DND-41 (cell line): ENCODE data around the gene SLC25A26.

Experiments
- ATAC-seq: fragments of 200-7000 bp; cut with Tn5 transposase; 3 replicates; pipeline ENCODE4 v1.9.1; 2021; ENCODE audit warnings: low read depth; ENCODE audit not compliant: insufficient read depth
- DNase-seq: peaks from one replicate; pipeline ENCODE4 v3.0.0-alpha.2; 2020
- H2AFZ ChIP-seq: 2 replicates; pipeline ENCODE4 v1.6.0; 2012; ENCODE audit warnings: low read depth, low read length
- H3K27ac ChIP-seq: 2 replicates; pipeline ENCODE4 v1.5.1; 2012; ENCODE audit warnings: low read length, inconsistent platforms
- H3K27me3 ChIP-seq: fragments of 200-600 bp; sonication (generic); 2 replicates; pipeline ENCODE4 v1.6.0; 2012; ENCODE audit warnings: low read length, mild to moderate bottlenecking, inconsistent platforms; ENCODE audit not compliant: insufficient read depth, poor library complexity
- H3K36me3 ChIP-seq: 2 replicates; pipeline ENCODE4 v1.5.1; 2012; ENCODE audit warnings: low read length, inconsistent platforms; ENCODE audit not compliant: insufficient read depth
- H3K4me1 ChIP-seq: 2 replicates; pipeline ENCODE4 v1.5.1; 2012; ENCODE audit warnings: mild to moderate bottlenecking, low read length; ENCODE audit not compliant: insufficient read depth
- H3K4me2 ChIP-seq: 2 replicates; pipeline ENCODE4 v1.6.0; 2012; ENCODE audit warnings: mild to moderate bottlenecking, moderate library complexity, low read length, inconsistent platforms; ENCODE audit not compliant: insufficient read depth
- H3K4me3 ChIP-seq, 2 experiments: fragments of 200-600 bp in 1 of 2; shearing (Covaris generic) in 1 of 2; 2 replicates each; pipeline ENCODE4 v1.5.1; 2012 to 2016; ENCODE audit warnings: inconsistent platforms in 2 of 2, low read length in 2 of 2, mild to moderate bottlenecking in 2 of 2, low read depth in 1 of 2, moderate library complexity in 1 of 2
- H3K79me2 ChIP-seq: 2 replicates; pipeline ENCODE4 v1.6.0; 2012; ENCODE audit warnings: low read length, inconsistent platforms; ENCODE audit not compliant: insufficient read depth
- H3K9ac ChIP-seq: 2 replicates; pipeline ENCODE4 v1.6.0; 2012; ENCODE audit warnings: low read depth, mild to moderate bottlenecking, inconsistent platforms, low read length, moderate library complexity
- H3K9me3 ChIP-seq: 2 replicates; pipeline ENCODE4 v1.5.1; 2012; ENCODE audit warnings: low read length, moderate library complexity, mild to moderate bottlenecking, inconsistent platforms; ENCODE audit not compliant: insufficient read depth, severe bottlenecking
- H4K20me1 ChIP-seq: 2 replicates; pipeline ENCODE4 v1.6.0; 2012; ENCODE audit warnings: low read length; ENCODE audit not compliant: insufficient read depth
- EZH2 ChIP-seq: IDR thresholded peaks from 3 replicates; pipeline ENCODE4 v1.6.1; 2012; ENCODE audit warnings: borderline replicate concordance, low read depth, mild to moderate bottlenecking, moderate library complexity, low read length, inconsistent platforms; ENCODE audit not compliant: severe bottlenecking
- TF ChIP-seq, protein P1 (sequence below): IDR thresholded peaks from 2 replicates; pipeline ENCODE4 v1.5.1; 2012; ENCODE audit warnings: borderline replicate concordance, low read length, moderate library complexity, mild to moderate bottlenecking; ENCODE audit not compliant: poor library complexity, severe bottlenecking; ENCODE audit errors: extremely low read depth

Gene SLC25A26

DNA sequence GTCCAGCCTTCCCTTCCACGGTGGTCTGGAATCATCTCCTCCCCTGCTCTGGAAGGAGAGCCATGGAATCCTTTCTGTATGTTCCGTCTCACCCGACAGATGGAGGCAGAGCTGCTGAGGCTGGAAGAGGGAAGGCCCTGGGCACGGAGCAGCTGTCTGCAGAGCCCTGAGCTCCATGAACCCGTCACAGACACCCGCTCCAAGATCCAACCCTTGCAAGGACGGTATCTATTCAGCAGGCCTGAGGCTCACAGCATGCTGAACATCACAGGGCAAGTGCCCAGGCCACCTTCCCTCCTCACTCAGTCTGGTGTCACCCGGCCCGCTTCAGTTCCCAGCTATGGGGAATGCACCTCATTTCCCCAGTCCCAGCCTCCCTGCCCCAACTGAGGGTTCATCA, 176.1 kb downstream of the SLC25A26 start:
- TF ChIP-seq, protein P1, sequence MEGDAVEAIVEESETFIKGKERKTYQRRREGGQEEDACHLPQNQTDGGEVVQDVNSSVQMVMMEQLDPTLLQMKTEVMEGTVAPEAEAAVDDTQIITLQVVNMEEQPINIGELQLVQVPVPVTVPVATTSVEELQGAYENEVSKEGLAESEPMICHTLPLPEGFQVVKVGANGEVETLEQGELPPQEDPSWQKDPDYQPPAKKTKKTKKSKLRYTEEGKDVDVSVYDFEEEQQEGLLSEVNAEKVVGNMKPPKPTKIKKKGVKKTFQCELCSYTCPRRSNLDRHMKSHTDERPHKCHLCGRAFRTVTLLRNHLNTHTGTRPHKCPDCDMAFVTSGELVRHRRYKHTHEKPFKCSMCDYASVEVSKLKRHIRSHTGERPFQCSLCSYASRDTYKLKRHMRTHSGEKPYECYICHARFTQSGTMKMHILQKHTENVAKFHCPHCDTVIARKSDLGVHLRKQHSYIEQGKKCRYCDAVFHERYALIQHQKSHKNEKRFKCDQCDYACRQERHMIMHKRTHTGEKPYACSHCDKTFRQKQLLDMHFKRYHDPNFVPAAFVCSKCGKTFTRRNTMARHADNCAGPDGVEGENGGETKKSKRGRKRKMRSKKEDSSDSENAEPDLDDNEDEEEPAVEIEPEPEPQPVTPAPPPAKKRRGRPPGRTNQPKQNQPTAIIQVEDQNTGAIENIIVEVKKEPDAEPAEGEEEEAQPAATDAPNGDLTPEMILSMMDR = no peak
- no peak for TF ChIP-seq EZH2
- no peaks in the 10 kb centered on the region for H3K79me2 ChIP-seq
- H3K9ac ChIP-seq = no peak overlapping the region
- no peak overlapping the region for H2AFZ ChIP-seq
- peaks cover 28% of the 10 kb centered on the region for H3K4me1 ChIP-seq
- no peaks in the 10 kb centered on the region for H3K9me3 ChIP-seq
- no peak for DNase-seq
- no peak for ATAC-seq
- peaks cover 43% of the 10 kb centered on the region for H3K36me3 ChIP-seq
- H3K4me3 ChIP-seq = no peak overlapping the region
- H4K20me1 ChIP-seq = no peaks in the 10 kb centered on the region
- H3K27me3 ChIP-seq = no peaks in the 10 kb centered on the region
- no peak overlapping the region for H3K4me2 ChIP-seq
- no peak overlapping the region for H3K27ac ChIP-seq

DNA sequence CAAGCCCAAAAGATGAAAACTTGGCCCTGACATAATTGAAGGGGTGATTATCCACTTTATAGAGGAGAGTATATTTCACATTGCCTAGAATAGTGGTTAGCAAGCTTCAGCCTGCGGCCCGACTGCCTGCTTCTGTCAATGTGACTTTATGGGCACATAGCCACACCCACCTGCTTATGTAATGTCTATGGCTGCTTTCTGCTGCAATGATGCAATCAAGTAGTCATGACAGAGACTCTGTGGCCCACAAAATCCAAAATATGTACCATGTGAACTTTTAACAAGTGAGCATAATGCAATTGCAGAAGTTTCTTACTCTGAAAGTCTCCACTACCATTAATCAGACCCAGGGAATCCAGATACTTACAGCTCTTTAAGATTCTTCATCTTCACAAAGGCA, 176.9 kb downstream of the SLC25A26 start:
- H3K79me2 ChIP-seq = no peaks in the 10 kb centered on the region
- H4K20me1 ChIP-seq = no peaks in the 10 kb centered on the region
- no peak overlapping the region for H3K27ac ChIP-seq
- no peak overlapping the region for H2AFZ ChIP-seq
- peaks cover 39% of the 10 kb centered on the region for H3K36me3 ChIP-seq
- no peaks in the 10 kb centered on the region for H3K27me3 ChIP-seq
- H3K4me3 ChIP-seq = no peak overlapping the region
- DNase-seq = no peak
- ATAC-seq = no peak
- H3K9me3 ChIP-seq = no peaks in the 10 kb centered on the region
- H3K9ac ChIP-seq = no peak overlapping the region
- H3K4me1 ChIP-seq = peaks cover 24% of the 10 kb centered on the region
- TF ChIP-seq, protein P1 = no peak
- no peak for TF ChIP-seq EZH2
- H3K4me2 ChIP-seq = no peak overlapping the region

DNA sequence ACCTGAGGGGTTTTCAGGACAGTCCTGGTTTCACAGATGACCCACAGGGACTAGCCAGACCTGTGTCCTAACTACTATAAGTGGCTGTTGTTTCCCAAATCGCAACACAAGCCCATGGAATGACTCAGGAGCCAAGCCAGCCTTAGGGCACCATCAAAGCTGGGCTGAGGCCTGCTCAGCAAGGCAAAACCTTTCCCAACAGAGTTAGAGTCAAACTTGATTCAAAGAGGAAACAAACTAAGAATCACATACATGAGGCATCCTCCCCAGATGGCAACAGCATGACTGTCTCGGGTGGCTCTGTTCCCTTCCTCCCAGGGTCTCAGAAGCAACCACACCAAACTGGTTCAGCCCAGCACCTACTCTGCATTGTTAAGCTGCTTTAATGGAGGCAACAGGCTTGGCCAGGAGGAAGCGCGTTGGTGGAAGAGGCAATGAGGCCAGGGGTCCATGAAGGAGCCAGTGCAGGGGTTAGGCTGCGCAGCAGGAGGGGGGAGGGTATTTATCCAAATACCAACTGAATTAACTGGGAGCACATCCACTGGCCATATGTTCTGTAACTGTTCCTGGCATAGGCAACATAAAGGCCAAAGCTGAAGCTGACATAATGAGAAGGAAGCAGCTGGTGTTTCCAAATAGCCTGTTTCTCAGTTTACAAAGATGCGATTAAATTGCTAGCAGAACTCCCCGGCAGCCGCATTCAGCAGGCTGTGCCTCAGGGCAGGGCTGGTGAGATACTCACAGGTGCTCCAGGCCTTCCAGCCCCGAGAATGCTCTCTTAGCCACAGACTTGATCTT, 177.6 kb downstream of the SLC25A26 start:
- no peaks in the 10 kb centered on the region for H3K79me2 ChIP-seq
- no peak overlapping the region for H3K4me3 ChIP-seq
- ATAC-seq (no peak), DNase-seq (no peak)
- peaks cover 36% of the 10 kb centered on the region for H3K36me3 ChIP-seq
- no peak overlapping the region for H2AFZ ChIP-seq
- H3K4me2 ChIP-seq = no peak overlapping the region
- no peaks in the 10 kb centered on the region for H3K9me3 ChIP-seq
- no peaks in the 10 kb centered on the region for H3K27me3 ChIP-seq
- no peak for TF ChIP-seq EZH2
- TF ChIP-seq, protein P1 = no peak
- H4K20me1 ChIP-seq = no peaks in the 10 kb centered on the region
- H3K9ac ChIP-seq = no peak overlapping the region
- H3K27ac ChIP-seq = no peak overlapping the region
- H3K4me1 ChIP-seq = peaks cover 18% of the 10 kb centered on the region
